Measurements from ENCODE around the gene NPAS3.

The NPAS3 gene

DNA sequence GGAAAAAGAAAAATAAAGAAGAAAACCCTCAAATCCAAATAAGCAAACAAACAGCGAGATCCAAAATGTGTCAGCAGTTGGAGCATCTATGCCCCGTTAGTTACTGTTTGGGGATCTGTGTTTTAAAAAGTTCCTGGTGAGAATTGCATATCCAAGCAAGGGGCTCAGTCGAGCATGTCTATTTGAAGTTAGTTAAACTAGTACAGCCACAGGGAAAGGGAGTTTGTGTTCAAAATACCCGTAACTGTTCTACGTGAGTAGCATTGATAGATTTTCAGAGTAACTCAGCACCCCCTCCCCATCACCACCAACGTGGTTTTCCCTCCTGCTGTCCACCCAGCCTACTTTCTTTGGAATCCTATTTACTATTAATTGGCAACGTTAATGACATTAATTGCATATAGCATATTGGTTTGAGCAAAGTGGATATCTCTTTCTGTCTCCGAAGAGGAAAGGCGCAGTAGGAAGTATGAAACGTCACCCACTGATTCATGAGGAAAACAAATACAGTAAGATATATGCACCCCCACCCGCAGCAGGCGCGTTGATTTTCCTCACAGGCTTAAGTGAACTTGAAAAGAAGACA is 1.5 kb downstream of the NPAS3 start:
- no peak for DNase-seq (ENCODE audit: low read depth in 3 of 3, low spot score in 1 of 3)

GRCh38 chr14:32940711-32941667 is 2.3 kb downstream of the NPAS3 start:
- DNase-seq (ENCODE audit: low read depth in 3 of 3, low spot score in 1 of 3): no peak

GRCh38 chr14:32941668-32942065 is 3.0 kb downstream of the NPAS3 start:
- no peak for DNase-seq (ENCODE audit: low read depth in 3 of 3, low spot score in 1 of 3)

- no peak for DNase-seq (ENCODE audit: low read depth in 3 of 3, low spot score in 1 of 3)
Measured at GRCh38 chr14:32947081-32947480, 8.4 kb downstream of the NPAS3 start.

- DNase-seq (ENCODE audit: low read depth in 3 of 3, low spot score in 1 of 3): no peak
Measured at GRCh38 chr14:32947792-32948191, 9.1 kb downstream of the NPAS3 start.

DNA sequence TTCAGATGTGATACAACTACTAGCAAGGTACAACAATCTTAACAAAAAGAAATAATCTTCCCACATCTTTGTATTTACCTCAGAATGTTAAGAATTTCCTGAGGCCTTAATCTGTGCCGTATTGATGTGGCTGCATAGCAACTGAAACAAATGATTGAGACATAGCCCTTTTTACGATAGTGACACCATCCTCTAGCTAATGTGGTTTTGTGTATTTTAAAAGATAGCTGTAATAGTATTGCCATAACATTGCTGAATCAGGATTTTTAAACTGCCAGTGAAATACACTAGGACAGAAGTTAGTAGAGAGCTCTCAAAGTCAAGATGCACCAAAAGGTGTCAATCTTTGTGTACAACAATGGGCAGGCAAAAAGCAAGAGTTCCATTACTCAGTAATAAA is 11.9 kb downstream of the NPAS3 start:
- DNase-seq (ENCODE audit: low read depth in 3 of 3, low spot score in 1 of 3): no peak

DNA sequence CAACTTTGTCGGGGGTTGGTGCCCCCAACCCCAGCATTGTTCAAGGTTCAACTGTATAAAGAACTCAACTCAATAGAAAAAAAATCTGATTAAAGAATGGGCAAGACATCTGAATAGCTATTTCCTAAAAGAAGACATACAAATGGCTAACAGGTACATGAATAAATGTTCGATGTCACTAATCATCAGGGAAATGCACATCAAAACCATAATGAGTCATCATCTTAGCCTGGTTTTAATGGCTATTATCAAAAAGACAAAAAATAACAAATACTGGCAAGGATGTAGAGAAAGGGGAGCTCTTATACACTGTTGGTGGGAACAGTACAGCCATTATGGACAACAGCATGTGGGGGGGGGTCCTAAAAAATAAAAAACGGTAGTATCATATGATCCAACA is 28.7 kb downstream of the NPAS3 start:
- no peak for DNase-seq (ENCODE audit: low read depth in 3 of 3, low spot score in 1 of 3)

DNA sequence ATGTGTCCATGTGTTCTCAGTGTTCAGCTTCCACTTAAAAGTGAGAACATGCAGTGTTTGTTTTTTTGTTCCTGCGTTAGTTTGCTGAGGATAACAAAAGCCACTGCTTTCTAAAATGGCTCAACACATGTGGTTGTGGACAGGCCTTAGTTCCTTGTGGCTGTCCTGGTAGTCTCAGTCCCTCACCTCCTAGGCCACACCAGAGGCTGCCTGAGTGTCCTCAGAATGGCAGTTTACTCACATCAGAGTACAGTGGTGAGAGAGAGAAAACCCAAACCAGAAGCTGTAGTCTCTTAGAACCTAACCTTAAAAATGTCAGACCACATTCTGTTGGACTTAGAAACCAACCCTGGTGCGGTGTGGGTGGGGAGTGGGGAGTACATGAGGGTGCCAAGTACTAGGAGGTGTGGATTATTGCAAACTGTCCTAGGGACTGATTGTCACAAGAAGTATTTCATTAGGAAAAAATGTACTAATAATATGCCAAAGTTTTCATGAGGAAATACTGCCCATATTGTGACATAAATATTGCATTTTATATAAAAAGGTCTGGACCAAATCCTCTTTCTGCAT is 30.4 kb downstream of the NPAS3 start:
- no peak for DNase-seq (ENCODE audit: low read depth in 3 of 3, low spot score in 1 of 3)

DNA sequence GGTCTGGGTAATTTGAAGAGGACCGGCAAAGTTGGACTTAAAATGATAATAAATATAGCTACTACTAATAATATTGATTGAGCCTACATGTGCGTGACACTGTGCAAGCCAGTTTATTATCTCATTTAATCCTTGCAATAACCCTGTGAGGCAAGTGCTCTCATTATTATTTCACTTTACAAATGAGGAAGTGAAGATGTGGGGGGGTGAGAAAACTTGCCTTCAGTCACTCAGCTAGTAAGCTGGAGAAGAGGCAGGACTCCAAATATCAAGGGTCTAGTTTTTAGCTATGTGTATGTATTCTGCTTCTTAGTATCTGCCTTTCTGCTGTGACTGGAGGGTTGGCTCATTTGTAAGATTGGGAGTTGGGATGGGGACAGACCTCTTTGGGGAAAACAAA is 39.2 kb downstream of the NPAS3 start:
- DNase-seq (ENCODE audit: low read depth in 3 of 3, low spot score in 1 of 3): no peak

- DNase-seq (ENCODE audit: low read depth in 3 of 3, low spot score in 1 of 3): no peak
Measured at GRCh38 chr14:32978691-32979255, 40.1 kb downstream of the NPAS3 start.

DNA sequence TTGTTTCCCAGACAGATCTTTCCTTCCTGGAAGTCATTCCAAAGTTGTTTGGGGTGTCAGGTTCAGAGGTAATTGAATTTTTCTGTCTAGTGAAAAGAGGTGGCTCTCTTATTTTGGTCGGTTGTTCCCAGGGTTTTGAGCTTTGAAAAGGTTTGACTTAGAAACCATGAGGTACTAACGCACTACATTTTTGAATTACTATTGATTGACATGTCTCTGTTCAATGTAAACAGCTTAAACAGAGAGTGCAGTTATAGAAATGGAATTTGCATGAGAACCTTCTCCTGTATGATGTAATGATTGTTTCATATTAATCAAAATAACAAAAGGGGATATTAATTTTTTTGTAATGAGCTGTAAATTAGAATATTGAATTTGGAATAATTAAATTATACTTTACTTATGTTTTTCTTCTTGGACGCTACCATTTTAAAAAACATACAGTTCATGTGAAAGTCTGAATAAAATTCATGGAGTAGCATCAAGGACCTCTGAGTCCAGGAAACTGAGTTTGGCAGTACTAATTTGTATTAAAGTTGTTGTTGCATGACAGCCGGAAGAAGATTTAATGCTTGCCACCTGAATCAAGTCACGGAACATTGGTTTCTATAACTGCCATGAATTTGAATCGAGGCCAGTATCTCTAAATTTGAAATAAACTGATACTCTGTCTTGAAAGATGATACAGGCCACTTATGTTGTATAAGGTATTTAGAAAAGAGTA is 41.7 kb downstream of the NPAS3 start:
- DNase-seq (ENCODE audit: low read depth in 3 of 3, low spot score in 1 of 3): no peak

GRCh38 chr14:32980902-32981501 is 42.3 kb downstream of the NPAS3 start:
- DNase-seq (ENCODE audit: low read depth in 3 of 3, low spot score in 1 of 3): no peak

DNA sequence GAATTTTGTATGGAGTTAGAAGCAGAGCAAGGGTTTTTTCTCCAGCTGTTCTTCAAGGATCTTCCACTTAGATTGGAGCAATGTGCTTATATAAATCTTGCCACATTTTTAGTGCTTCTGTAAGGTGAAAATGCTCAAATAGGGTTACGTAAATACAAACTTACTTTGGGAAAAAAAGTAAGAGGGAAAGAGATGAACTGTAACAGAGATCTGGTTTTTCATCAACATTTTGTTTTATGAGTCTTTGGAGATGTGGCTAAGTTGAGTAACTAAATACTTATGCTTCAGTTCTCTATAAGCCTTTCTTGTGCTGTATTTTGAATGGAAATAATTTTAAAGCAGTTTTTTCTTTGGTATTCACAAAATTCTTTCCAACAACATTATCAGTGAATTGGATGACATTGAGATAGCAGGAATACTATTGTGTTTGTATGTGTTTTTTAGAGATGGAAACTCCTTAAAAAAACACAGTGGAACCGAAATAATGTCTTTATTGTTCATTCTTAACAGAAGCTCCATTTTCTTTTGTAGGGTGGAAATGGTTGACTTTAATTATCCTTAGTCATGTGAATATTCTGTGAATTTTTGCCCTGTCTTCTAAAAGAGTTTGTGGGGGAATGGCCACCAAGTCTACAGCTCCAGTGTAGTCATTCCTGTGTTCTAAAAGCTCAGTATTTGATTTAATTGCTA is 45.7 kb downstream of the NPAS3 start:
- no peak for DNase-seq (ENCODE audit: low read depth in 3 of 3, low spot score in 1 of 3)

GRCh38 chr14:32985866-32986265 is 47.2 kb downstream of the NPAS3 start:
- DNase-seq (ENCODE audit: low read depth in 3 of 3, low spot score in 1 of 3): no peak

GRCh38 chr14:32986791-32987540 is 48.3 kb downstream of the NPAS3 start:
- no peak for DNase-seq (ENCODE audit: low read depth in 3 of 3, low spot score in 1 of 3)

DNA sequence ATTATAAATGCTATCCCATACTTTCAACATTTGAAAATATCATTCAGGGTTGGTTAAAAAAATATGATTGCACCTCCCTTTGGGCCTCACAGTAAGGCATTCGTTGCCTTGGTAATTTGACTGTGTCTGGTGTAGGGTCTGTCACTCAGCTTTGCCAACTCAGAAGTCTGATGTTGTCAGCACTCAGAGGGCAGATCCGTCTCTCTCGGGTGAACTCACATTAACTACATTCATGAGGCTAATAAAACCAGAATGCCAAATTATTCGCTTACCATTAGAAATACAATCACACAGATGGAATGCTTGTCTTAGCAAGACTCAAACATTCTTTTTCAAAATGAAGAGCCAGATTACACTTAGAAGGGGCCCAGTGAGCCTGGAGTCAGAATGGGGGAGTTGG is 53.0 kb downstream of the NPAS3 start:
- DNase-seq (ENCODE audit: low read depth in 3 of 3, low spot score in 1 of 3): no peak

- DNase-seq (ENCODE audit: low read depth in 3 of 3, low spot score in 1 of 3): no peak
Measured at GRCh38 chr14:32993921-32994320, 55.2 kb downstream of the NPAS3 start.

GRCh38 chr14:32996343-32996742 is 57.7 kb downstream of the NPAS3 start:
- no peak for DNase-seq (ENCODE audit: low read depth in 3 of 3, low spot score in 1 of 3)

GRCh38 chr14:32998433-32998832 is 59.8 kb downstream of the NPAS3 start:
- DNase-seq (ENCODE audit: low read depth in 3 of 3, low spot score in 1 of 3): no peak

GRCh38 chr14:33009673-33010072 is 71.0 kb downstream of the NPAS3 start:
- no peak for DNase-seq (ENCODE audit: low read depth in 3 of 3, low spot score in 1 of 3)
